OCI-LY7 (cell line): Measurements from ENCODE around the gene MAP4.

Experiments used
- EZH2phosphoT487 ChIP-seq: fragments of 200-600 bp; sonication (generic); IDR thresholded peaks from 2 replicates; pipeline ENCODE4 v1.6.1; 2018; ENCODE audit warnings: low read depth, borderline replicate concordance, mild to moderate bottlenecking, mixed run types, antibody characterized with exemption, low read length, moderate library complexity, mixed read lengths
- TF ChIP-seq, protein P1 (sequence below): fragments of 200-600 bp; sonication (generic); conservative IDR thresholded peaks from 2 replicates; pipeline ENCODE4 v1.5.1; 2014; ENCODE audit warnings: mild to moderate bottlenecking, antibody characterized with exemption, low read length, moderate library complexity, mixed read lengths

DNA sequence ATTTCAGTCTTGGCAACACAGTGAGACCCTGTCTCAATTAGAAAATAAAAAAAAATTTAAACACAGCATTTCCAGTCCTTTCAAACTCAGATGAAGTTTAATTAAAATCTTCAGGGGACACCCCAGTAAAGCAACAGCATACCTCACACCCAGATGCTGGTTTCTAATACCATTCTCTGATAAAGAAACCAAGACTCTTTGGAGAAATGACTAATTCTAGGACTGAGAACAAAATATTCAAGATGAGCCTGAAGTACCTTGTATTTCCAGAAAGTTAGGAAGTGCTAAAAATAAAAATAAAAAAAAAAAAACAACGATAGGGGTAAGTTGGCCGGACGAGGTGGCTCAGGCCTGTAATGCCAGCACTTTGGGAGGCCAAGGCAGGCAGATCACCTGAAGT lies 14.0 kb upstream of the MAP4 start:
- TF ChIP-seq, protein P1, sequence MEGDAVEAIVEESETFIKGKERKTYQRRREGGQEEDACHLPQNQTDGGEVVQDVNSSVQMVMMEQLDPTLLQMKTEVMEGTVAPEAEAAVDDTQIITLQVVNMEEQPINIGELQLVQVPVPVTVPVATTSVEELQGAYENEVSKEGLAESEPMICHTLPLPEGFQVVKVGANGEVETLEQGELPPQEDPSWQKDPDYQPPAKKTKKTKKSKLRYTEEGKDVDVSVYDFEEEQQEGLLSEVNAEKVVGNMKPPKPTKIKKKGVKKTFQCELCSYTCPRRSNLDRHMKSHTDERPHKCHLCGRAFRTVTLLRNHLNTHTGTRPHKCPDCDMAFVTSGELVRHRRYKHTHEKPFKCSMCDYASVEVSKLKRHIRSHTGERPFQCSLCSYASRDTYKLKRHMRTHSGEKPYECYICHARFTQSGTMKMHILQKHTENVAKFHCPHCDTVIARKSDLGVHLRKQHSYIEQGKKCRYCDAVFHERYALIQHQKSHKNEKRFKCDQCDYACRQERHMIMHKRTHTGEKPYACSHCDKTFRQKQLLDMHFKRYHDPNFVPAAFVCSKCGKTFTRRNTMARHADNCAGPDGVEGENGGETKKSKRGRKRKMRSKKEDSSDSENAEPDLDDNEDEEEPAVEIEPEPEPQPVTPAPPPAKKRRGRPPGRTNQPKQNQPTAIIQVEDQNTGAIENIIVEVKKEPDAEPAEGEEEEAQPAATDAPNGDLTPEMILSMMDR: no peak
- no peak for TF ChIP-seq EZH2phosphoT487
